Colon (tissue), 2 donors: ENCODE data around the gene FLII.

Source experiments
- FAIRE-seq: peaks from 2 replicates; lab custom pipeline; 2012; peaks lifted over from hg19 to GRCh38; lab: Jason Lieb, UNC
- donor health status: control.
- donor health status: control.

The FLII gene

GRCh38 chr17:18245038-18245776, 13.3 kb downstream of the FLII start:
- no peak for FAIRE-seq

- no peak for FAIRE-seq
These were observed 17.2 kb downstream of the FLII start for GRCh38 chr17:18241229-18241871.

DNA sequence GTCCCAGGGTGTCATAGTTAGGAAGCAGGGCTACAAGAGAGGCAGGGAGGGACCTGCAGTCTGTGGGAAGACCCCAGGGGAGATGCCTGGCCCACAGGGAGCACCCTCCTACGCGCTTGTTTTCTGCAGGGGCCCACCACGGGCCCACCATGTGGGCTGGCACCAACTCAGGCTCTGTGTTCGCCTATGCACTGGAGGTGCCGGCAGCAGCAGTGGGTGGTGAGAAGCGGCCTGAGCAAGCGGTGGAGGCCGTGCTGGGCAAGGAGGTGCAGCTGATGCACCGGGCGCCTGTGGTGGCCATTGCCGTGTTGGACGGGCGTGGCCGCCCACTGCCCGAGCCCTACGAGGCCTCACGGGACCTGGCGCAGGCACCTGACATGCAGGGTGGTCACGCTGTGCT, 18.1 kb downstream of the FLII start:
- no peak for FAIRE-seq

DNA sequence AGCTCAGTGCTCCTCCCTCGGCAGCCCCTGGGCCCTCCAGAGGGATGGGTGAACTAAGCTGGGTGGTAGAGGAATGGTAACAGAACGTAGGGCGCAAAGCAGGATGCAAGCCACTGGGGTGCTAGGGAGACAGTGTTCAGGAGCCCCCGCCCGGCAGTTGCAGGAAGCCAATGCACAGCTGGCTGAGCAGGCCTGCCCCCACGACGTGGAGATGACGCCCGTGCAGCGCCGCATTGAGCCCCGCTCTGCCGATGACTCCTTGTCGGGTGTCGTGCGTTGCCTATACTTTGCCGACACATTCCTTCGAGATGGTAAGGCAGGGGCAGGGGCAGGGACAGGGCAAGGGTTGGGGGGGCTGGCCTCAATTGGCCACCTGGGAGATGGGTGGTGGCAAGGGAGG, 20.2 kb downstream of the FLII start:
- no peak for FAIRE-seq

DNA sequence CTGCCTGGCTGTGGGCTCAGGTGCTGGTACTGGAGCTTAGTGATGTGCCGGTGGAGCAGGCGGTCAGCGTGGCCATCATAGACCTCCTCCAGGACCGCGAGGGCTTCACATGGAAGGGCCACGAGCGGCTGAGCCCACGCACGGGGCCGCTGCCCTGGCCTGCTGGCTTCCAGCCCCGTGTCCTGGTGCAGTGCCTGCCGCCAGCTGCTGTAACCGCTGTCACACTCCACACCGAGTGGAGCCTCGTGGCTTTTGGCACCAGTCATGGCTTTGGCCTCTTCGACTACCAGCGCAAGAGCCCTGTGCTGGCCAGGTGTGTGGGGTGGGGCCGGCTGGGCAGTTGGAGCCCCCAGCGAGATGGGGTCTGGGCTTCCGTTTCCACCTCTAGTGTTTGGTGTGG, 21.1 kb downstream of the FLII start:
- no peak for FAIRE-seq

DNA sequence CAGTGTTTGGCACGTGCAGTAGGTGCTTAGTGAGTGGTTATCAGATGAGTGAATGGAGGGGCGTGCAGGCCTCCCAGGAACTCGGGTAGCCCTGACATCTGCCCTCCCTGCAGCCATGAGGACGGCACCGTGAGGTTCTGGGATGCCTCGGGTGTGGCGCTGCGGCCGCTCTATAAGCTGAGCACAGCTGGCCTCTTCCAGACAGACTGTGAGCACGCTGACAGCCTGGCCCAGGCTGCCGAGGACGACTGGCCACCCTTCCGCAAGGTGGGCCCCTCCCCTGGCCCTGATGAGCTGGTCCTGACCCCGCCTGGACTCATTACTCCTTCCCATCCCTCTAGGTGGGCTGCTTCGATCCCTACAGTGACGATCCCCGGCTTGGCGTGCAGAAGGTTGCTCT, 22.0 kb downstream of the FLII start:
- FAIRE-seq = no peak

DNA sequence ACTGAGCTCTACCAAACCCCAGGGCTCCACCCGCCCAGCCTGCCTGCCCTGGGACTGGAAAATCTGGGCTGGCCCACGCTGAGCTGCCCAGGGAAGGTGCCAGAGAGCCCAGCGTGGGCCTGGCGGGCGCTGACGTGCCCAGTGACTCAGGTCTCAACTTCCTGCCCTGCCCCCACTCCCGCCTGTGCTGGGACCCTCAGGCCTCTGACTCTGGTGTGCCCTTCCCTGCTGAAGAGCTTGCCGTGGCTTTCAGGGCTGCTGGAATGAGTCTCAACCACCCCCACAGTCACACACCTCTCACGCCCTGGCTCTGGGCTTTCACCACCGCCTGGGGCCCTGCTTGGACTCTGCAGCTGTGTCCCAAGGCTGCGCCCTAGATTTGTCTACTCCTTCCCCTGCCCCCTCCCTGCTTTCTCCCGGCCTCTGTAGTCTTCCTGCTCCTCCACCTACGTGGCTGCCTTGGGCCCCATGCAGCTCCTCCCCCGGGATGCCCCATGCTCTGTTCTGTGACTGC, 22.7 kb downstream of the FLII start:
- no peak for FAIRE-seq

- FAIRE-seq = no peak
These were observed 23.6 kb downstream of the FLII start for GRCh38 chr17:18234853-18235380.

GRCh38 chr17:18233803-18234518, 24.6 kb downstream of the FLII start:
- FAIRE-seq = no peak

DNA sequence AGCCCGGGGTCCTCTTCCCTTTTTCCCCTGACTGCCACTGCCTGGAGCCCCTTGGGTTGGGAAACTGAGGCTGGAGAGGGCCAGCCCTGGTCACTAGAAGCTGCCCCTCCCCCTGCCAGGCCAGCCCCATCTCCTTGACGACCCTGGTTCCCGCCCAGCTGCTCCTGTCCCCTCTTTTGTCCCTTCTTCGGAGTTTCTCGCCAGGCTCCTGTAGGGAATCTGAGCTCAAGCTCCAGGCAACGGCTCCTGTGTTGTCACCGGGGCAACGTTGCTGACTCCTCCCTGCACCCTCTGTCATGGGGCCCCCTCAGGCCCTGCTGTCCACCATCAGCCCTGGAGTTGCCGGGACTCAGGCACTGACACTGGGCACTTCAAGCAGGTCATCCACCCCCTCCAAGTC, 27.4 kb downstream of the FLII start:
- FAIRE-seq = no peak

DNA sequence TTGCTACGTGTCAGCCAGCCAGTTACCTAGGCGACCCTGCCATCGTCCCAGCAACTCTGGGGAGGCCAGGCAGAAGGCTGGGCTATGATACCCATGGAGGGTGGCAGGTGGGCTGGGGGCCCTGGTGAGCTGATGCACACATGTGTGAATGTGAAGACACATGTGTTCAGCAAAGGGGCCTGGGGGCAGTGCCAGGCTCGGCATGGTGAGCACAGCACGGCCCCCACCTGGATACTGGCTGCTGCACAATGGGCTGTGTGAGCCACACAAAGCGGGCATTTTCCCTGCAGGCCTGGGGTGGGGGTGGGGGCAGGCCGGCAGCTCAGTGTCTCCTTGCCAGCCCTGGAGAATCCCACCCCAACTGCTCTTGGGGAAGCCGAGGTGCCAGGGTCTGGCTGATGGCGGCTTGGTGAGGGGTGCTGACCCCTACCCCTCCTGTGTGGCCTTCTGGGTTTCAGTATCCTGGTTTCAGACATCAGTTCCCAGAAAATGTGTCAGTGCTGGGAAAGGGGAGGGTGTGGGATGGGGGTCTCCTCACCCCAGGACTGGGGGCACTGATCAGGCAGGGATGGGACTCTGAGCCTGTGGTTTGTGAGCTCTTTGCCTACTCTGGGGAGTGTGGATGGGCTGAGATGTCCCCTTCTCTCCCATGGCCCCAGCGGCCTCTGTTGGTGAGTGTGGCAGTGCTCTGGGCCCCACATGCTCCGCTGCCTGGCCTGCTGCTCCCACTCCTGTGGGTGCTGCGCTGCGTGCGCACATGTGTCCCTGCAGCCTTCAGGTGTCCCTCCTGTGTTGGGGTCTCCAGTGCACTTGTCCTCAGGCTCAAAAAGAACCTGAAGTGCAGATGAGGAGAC, 28.0 kb downstream of the FLII start:
- FAIRE-seq = no peak

DNA sequence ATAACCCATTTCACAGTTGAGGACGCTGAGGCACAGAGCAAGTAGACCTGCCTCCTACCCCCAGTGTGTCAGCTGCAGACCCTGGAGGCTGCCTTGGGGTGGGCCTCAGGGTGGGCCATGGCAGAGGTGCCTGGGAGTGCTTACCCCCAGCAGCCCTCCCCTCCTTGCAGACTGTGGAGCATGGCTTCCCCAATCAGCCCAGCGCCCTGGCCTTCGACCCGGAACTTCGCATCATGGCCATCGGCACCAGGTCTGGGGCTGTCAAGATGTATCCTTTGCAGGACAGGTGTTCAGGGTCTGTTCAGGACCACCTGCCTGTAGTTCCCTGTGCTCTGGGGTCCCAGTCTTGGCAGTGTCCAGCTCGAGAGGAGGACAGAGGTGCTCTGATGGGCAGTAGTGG, 28.8 kb downstream of the FLII start:
- no peak for FAIRE-seq

DNA sequence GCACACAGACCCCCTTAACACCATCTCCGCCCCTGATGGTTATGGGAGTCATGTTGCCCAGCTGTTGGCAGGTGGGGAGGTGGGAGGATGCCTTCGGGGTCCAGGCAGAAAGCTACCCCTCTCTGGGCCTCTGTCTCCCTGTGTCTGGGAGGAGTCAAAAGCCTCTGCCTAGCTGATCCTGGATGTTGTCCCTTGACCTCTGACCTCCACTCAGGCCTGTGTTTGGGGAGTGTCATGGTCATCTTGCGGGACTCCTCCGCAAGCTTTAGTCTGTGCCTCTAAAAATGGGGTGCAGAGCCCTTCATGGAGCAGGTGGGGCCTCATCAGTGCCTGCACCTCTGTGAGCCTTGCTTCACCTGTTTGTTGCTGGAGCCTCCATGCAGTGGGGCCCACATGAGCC, 29.3 kb downstream of the FLII start:
- no peak for FAIRE-seq

- FAIRE-seq = no peak
These were observed 30.3 kb downstream of the FLII start for GRCh38 chr17:18228176-18228682.

GRCh38 chr17:18227635-18228034, 30.9 kb downstream of the FLII start:
- FAIRE-seq = no peak

DNA sequence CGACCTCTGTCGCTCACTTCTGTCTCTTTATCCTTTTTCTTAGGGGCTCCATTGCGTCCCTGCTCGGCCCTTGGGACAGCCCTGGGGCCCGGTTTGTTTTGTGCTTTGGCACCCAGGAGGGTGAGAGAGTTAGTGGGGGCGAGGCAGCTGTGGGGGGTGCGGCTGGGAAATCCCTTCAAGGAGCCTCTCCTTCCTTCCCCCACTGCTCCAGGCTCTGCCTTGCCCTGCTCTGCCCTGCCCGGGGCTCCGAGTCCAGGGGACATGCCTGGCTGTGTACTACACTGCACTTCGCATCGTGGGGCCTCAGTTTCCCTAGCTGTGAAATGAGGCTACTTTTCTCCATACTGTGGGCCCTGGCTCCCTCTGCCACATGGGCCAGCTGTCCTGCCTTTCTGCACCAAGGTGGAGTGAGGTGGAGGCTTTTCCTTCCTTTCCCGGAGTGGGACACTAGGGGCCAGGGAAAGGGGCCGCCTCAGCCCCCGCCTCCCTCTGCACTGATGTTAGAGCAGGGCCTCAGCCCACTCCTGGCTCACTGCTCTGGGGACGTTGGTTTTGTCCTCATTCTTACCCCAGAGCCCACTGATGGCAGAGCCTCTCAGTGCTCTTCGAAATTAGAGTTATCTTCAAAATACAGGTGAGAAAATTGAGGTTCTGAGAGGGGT, 32.1 kb downstream of the FLII start:
- no peak for FAIRE-seq

DNA sequence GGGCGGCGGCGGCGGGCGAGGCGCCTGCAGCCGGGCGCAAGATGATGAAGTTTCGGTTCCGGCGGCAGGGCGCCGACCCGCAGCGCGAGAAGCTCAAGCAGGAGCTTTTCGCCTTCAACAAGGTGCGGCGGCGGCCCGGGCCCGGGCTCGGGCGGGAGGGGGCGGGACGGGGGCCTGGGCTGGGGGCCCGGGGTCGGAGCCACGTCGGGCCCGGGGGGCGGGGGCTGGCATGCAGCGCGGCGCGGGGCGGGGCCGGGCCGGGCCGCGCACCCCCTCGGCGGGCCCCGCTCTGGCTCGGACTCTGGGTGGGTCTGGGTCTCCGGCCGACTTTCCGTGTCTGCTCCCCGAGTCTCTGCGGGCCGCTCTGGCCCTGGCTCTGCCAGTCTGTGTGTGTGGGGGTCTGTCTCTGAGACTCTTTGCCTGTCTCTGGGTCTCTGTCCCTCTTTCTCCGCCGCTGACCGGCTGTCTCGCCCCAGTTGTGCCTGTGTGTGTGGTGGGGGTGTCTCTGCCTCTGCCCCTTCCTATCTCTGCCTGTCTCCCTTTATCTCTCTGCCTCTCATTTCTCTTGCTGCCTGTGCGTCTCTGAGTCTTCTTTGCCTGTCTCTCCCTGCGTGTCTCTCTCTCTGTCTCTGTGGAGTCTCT, 32.8 kb downstream of the FLII start:
- no peak for FAIRE-seq

GRCh38 chr17:18225121-18225641, 33.4 kb downstream of the FLII start, which contains the start of gene LLGL1:
Gene LLGL1, plus strand, starts transcription at chr17:18225635. Its CDS starts 48 bp downstream, at chr17:18225683.
- no peak for FAIRE-seq

DNA sequence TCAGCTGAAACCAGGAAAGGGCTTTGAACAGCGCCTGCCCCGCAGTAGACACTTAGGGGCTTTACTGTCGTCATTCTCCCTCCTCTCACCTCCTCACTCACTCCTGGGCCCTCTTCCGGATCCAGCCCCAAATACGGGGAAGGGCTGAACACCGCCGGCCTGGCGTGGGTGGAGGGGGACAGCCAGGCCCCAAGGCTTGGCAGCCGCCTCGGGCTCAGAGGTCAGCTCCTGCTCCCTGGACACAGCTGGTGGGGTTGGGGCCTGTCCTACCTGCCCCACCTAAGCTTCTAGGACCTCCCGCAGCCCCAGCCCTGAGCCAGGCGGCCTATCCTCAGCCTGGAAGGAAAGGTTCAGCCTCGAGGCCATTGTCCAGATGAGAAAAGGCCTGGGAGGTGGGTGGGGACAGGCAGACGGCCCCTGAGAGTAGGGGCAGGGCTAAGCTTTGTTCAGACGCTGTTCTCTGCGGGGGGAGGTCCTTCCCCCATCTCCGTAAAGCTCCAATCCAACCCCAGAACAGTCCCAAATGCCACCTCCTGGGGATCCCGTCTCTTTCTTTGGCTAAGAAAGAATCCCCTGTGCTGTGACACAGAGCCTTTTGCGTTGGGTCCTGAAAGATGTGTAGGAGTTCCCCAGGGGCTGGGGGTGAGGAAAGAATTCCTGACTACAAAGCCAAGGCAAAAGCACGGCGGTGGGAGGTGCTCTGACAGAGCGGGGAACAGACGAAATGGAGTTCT, 34.0 kb downstream of the FLII start:
- no peak for FAIRE-seq

DNA sequence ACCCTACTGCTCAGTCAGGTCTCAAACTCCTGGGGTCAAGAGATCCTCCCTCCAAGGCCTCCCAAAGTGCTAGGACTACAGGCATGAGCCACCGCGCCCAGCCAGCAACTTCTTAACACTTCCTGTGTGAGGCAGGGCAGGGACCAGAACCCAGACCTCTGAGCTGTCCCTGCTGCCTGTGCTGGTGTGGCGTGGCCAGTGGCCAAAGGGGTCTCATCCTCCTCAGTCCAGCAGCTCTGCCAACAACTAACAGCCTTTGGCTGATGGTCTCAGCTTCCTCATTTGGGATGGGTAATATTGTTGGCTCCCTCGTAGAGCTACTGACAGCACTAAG, 34.5 kb downstream of the FLII start:
- FAIRE-seq = no peak
